HEK293T (cell line): Measurements from ENCODE around the gene OR9G1.

ENCODE experiments used
- BHLHE40 ChIP-seq: fragments of 450-650 bp; IDR thresholded peaks from 2 replicates; pipeline ENCODE4 v1.6.1; 2016; ENCODE audit warnings: mild to moderate bottlenecking, moderate library complexity, borderline replicate concordance
- CTBP1 ChIP-seq: fragments of 450-650 bp; IDR thresholded peaks from 2 replicates; pipeline ENCODE4 v1.6.1; 2016; ENCODE audit warnings: borderline replicate concordance
- ELF4 ChIP-seq: fragments of 450-650 bp; IDR thresholded peaks from 2 replicates; pipeline ENCODE4 v1.6.1; 2017; ENCODE audit warnings: antibody characterized with exemption
- FOXK2 ChIP-seq: fragments of 450-650 bp; IDR thresholded peaks from 2 replicates; pipeline ENCODE4 v1.6.1; 2016; ENCODE audit warnings: mild to moderate bottlenecking
- FOXM1 ChIP-seq: fragments of 450-650 bp; IDR thresholded peaks from 2 replicates; pipeline ENCODE4 v1.6.1; 2017; ENCODE audit warnings: mild to moderate bottlenecking, borderline replicate concordance
- L3MBTL2 ChIP-seq: fragments of 450-650 bp; conservative IDR thresholded peaks from 2 replicates; pipeline ENCODE4 v1.6.1; 2016; ENCODE audit warnings: mild to moderate bottlenecking
- LEF1 ChIP-seq: fragments of 450-650 bp; IDR thresholded peaks from 2 replicates; pipeline ENCODE4 v1.6.1; 2017; ENCODE audit warnings: mild to moderate bottlenecking, borderline replicate concordance
- NFRKB ChIP-seq: fragments of 450-650 bp; IDR thresholded peaks from 2 replicates; pipeline ENCODE4 v1.6.1; 2016; ENCODE audit warnings: mild to moderate bottlenecking, moderate library complexity
- PKNOX1 ChIP-seq: fragments of 450-650 bp; IDR thresholded peaks from 2 replicates; pipeline ENCODE4 v1.6.1; 2016
- SP1 ChIP-seq: fragments of 450-650 bp; IDR thresholded peaks from 2 replicates; pipeline ENCODE4 v1.6.1; 2017
- SUZ12 ChIP-seq: fragments of 450-650 bp; IDR thresholded peaks from 2 replicates; pipeline ENCODE4 v1.6.1; 2016; ENCODE audit warnings: mild to moderate bottlenecking
- TARDBP ChIP-seq: fragments of 450-650 bp; IDR thresholded peaks from 2 replicates; pipeline ENCODE4 v1.6.1; 2016
- ZNF384 ChIP-seq: fragments of 450-650 bp; IDR thresholded peaks from 2 replicates; pipeline ENCODE4 v1.6.1; 2016

- TF ChIP-seq FOXM1 (no peak), SUZ12 (no peak), SP1 (no peak), BHLHE40 (no peak), ZNF384 (no peak), CTBP1 (no peak), NFRKB (no peak), L3MBTL2 (no peak), FOXK2 (no peak), LEF1 (no peak), TARDBP (no peak), PKNOX1 (no peak), ELF4 (no peak)
Observed at GRCh38 chr11:56751480-56751879, 52.6 kb downstream of the OR9G1 start.
